H1 (cell line): ENCODE data around the gene KCNT1.

Source experiments
- SUZ12 ChIP-seq: fragments of 200-600 bp; sonication (generic); IDR thresholded peaks from 2 replicates; pipeline ENCODE4 v1.6.1; 2012; ENCODE audit warnings: mild to moderate bottlenecking, inconsistent platforms, low read length, moderate library complexity, mixed read lengths
- TF ChIP-seq, protein P1 (sequence below), 3 experiments: IDR thresholded peaks; 1 replicate in 2 of 3; 2 replicates in 1 of 3; pipeline versions ENCODE4 v1.5.1 to v1.6.1; 2011; ENCODE audit warnings: low read length in 3 of 3, mild to moderate bottlenecking in 3 of 3, inconsistent platforms in 2 of 3, low read depth in 1 of 3, moderate library complexity in 1 of 3; ENCODE audit not compliant: insufficient read depth in 1 of 3; ENCODE audit errors: control extremely low read depth in 1 of 3

DNA sequence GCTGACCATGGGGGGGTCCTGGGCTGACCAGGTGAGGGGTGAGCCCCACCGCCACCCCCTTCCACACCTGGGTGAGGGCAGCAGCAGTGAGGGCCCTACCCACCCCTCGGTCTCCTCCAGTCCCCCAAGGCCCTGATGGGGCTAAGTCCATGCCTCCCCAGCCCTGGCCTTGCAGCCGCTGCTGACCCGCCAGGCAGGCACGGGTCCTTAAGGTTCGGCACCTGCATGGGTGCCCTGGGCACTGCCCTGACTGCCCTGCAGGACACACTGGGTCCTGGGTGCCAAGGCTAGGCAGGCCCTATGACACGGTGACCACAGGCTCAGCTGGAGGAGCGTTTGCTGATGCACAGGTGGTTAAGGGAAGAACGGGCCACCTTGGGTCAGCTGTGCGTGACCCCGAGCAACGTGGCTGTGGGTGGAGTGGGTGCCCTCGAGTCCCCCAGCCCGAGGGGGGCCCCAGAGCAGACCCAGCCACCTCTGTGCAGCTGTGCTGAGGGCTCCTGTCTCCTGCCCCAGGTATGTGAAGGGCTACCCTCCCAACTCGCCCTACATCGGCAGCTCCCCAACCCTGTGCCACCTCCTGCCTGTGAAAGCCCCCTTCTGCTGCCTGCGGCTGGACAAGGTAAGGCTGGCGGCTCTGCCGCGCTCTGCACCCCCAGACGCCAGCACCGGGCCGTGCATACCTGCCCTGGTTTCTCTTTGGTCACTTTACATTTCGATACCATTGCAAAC is 73.0 kb downstream of the KCNT1 start:
- TF ChIP-seq, protein P1, sequence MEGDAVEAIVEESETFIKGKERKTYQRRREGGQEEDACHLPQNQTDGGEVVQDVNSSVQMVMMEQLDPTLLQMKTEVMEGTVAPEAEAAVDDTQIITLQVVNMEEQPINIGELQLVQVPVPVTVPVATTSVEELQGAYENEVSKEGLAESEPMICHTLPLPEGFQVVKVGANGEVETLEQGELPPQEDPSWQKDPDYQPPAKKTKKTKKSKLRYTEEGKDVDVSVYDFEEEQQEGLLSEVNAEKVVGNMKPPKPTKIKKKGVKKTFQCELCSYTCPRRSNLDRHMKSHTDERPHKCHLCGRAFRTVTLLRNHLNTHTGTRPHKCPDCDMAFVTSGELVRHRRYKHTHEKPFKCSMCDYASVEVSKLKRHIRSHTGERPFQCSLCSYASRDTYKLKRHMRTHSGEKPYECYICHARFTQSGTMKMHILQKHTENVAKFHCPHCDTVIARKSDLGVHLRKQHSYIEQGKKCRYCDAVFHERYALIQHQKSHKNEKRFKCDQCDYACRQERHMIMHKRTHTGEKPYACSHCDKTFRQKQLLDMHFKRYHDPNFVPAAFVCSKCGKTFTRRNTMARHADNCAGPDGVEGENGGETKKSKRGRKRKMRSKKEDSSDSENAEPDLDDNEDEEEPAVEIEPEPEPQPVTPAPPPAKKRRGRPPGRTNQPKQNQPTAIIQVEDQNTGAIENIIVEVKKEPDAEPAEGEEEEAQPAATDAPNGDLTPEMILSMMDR (IDR thresholded peaks at IDR 0.05; ENCODE audit: control extremely low read depth in 1 of 3, insufficient read depth in 1 of 3, low read depth in 1 of 3, low read length in 3 of 3), result no peak
- TF ChIP-seq SUZ12, result no peak
